Type B pancreatic cell (in vitro differentiated cells): ENCODE data around the gene C2orf80. TPM values are rescaled to one million over a fixed set of nuclear protein-coding genes. Genes with fewer than 3 reads are reported as not detected.

Experiments
- DNase-seq: peaks from one replicate; pipeline ENCODE4 v3.0.0; 2021; ENCODE audit warnings: mixed read lengths; ENCODE audit not compliant: unreplicated experiment; ENCODE audit errors: extremely low spot score
- H3K27ac Mint-ChIP-seq: 2 replicates; pipeline ENCODE4 v1.8.0; 2021; ENCODE audit warnings: mild to moderate bottlenecking, mixed read lengths
- H3K27me3 Mint-ChIP-seq: 2 replicates; pipeline ENCODE4 v1.8.0; 2021; ENCODE audit warnings: mixed read lengths
- H3K36me3 Mint-ChIP-seq: 2 replicates; pipeline ENCODE4 v1.8.0; 2021; ENCODE audit warnings: mixed read lengths
- H3K4me1 Mint-ChIP-seq: one replicate; pipeline ENCODE4 v1.8.0; 2021; ENCODE audit warnings: mixed read lengths; ENCODE audit not compliant: unreplicated experiment
- H3K4me3 Mint-ChIP-seq: 2 replicates; pipeline ENCODE4 v1.8.0; 2021; ENCODE audit warnings: mild to moderate bottlenecking, mixed read lengths
- H3K9me3 Mint-ChIP-seq: 2 replicates; pipeline ENCODE4 v1.8.0; 2021; ENCODE audit warnings: mixed read lengths
- total RNA-seq: library from RNA; stranded (reverse); gene quantifications from 2 replicates; pipeline ENCODE4 v1.2.1, GENCODE V29; 2021; ENCODE audit warnings: low replicate concordance
- TF ChIP-seq, protein P1 (sequence below): fragments of 200-600 bp; sonication (generic); conservative IDR thresholded peaks from 2 replicates; pipeline ENCODE4 v1.5.0; 2021; ENCODE audit warnings: antibody characterized with exemption, mild to moderate bottlenecking

Gene C2orf80
- total RNA-seq, 1 donor from 2014 or later = not detected

GRCh38 chr2:208204166-208204565 is 14.3 kb upstream of the C2orf80 start:
- H3K9me3 Mint-ChIP-seq = no peaks in the 10 kb centered on the region
- no peak overlapping the region for H3K4me3 Mint-ChIP-seq
- H3K4me1 Mint-ChIP-seq = peaks cover 4% of the 10 kb centered on the region
- no peak for DNase-seq
- no peak overlapping the region for H3K27ac Mint-ChIP-seq
- H3K27me3 Mint-ChIP-seq = no peaks in the 10 kb centered on the region
- no peaks in the 10 kb centered on the region for H3K36me3 Mint-ChIP-seq
- TF ChIP-seq, protein P1, sequence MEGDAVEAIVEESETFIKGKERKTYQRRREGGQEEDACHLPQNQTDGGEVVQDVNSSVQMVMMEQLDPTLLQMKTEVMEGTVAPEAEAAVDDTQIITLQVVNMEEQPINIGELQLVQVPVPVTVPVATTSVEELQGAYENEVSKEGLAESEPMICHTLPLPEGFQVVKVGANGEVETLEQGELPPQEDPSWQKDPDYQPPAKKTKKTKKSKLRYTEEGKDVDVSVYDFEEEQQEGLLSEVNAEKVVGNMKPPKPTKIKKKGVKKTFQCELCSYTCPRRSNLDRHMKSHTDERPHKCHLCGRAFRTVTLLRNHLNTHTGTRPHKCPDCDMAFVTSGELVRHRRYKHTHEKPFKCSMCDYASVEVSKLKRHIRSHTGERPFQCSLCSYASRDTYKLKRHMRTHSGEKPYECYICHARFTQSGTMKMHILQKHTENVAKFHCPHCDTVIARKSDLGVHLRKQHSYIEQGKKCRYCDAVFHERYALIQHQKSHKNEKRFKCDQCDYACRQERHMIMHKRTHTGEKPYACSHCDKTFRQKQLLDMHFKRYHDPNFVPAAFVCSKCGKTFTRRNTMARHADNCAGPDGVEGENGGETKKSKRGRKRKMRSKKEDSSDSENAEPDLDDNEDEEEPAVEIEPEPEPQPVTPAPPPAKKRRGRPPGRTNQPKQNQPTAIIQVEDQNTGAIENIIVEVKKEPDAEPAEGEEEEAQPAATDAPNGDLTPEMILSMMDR = no peak

GRCh38 chr2:208195531-208195930 is 5.7 kb upstream of the C2orf80 start:
- Mint-ChIP-seq H3K27ac (no peak overlapping the region), H3K4me1 (no peaks in the 10 kb centered on the region), H3K36me3 (no peaks in the 10 kb centered on the region), H3K4me3 (no peak overlapping the region), H3K27me3 (no peaks in the 10 kb centered on the region), H3K9me3 (no peaks in the 10 kb centered on the region)
- no peak for DNase-seq
- TF ChIP-seq, protein P1 = no peak

- H3K4me3 Mint-ChIP-seq = no peak overlapping the region
- H3K36me3 Mint-ChIP-seq = no peaks in the 10 kb centered on the region
These were observed 2.9 kb upstream of the C2orf80 start for GRCh38 chr2:208192611-208193236.

GRCh38 chr2:208189069-208189809 is 591 bp downstream of the C2orf80 start:
- DNase-seq = no peak
- H3K27me3 Mint-ChIP-seq = peaks cover 12% of the 10 kb centered on the region
- no peaks in the 10 kb centered on the region for H3K36me3 Mint-ChIP-seq
- TF ChIP-seq, protein P1 = no peak
- no peak overlapping the region for H3K4me3 Mint-ChIP-seq
- H3K4me1 Mint-ChIP-seq = peaks cover 1% of the 10 kb centered on the region
- no peak overlapping the region for H3K27ac Mint-ChIP-seq
- no peaks in the 10 kb centered on the region for H3K9me3 Mint-ChIP-seq

More at GRCh38 chr2:208192611-208193236, 2.9 kb upstream of the C2orf80 start:
- DNase-seq = no peak
- H3K27me3 Mint-ChIP-seq = no peaks in the 10 kb centered on the region
- H3K9me3 Mint-ChIP-seq = no peaks in the 10 kb centered on the region
- H3K4me1 Mint-ChIP-seq = no peaks in the 10 kb centered on the region
- TF ChIP-seq, protein P1 = no peak
- no peak overlapping the region for H3K27ac Mint-ChIP-seq

GRCh38 chr2:208186893-208187292 is 2.9 kb downstream of the C2orf80 start:
- DNase-seq = no peak
- peaks cover 10% of the 10 kb centered on the region for H3K4me1 Mint-ChIP-seq
- H3K4me3 Mint-ChIP-seq = no peak overlapping the region
- H3K27me3 Mint-ChIP-seq = peaks cover 28% of the 10 kb centered on the region
- TF ChIP-seq, protein P1 = no peak
- no peaks in the 10 kb centered on the region for H3K36me3 Mint-ChIP-seq
- no peak overlapping the region for H3K27ac Mint-ChIP-seq
- H3K9me3 Mint-ChIP-seq = no peaks in the 10 kb centered on the region
